Keratinocyte (primary cell): ENCODE measurements around the gene MLF2. TPM values are rescaled to one million over a fixed set of nuclear protein-coding genes. Genes with fewer than 3 reads are reported as not detected.

Experiments
- DNase-seq: peaks from one replicate; pipeline ENCODE4 v3.0.0-alpha.2; 2011; ENCODE audit warnings: low read depth, missing footprints, low spot score
- FAIRE-seq: peaks from 2 replicates; lab custom pipeline; 2011; peaks lifted over from hg19 to GRCh38; lab: Jason Lieb, UNC
- H2AFZ ChIP-seq: 2 replicates; pipeline ENCODE4 v1.6.0; 2012; ENCODE audit warnings: low read length, control low read depth, inconsistent platforms; ENCODE audit not compliant: control insufficient read depth
- H3K27ac ChIP-seq: 2 replicates; pipeline ENCODE4 v1.5.1; 2011; ENCODE audit warnings: low read length; ENCODE audit not compliant: control insufficient read depth, insufficient read depth
- H3K27me3 ChIP-seq: 3 replicates; pipeline ENCODE4 v1.6.0; 2011; ENCODE audit warnings: low read length; ENCODE audit not compliant: control insufficient read depth, insufficient read depth; ENCODE audit errors: extremely low read depth
- H3K36me3 ChIP-seq, 2 experiments: 2 replicates in 1 of 2; 3 replicates in 1 of 2; pipeline ENCODE4 v1.5.1; 2011; ENCODE audit warnings: low read length in 2 of 2, mild to moderate bottlenecking in 1 of 2; ENCODE audit not compliant: control insufficient read depth in 2 of 2, insufficient read depth in 2 of 2; ENCODE audit errors: extremely low read depth in 1 of 2
- H3K4me1 ChIP-seq: 3 replicates; pipeline ENCODE4 v1.5.1; 2011; ENCODE audit warnings: low read length; ENCODE audit not compliant: control insufficient read depth, insufficient read depth; ENCODE audit errors: extremely low read depth
- H3K4me2 ChIP-seq: 3 replicates; pipeline ENCODE4 v1.6.0; 2011; ENCODE audit warnings: low read depth, low read length; ENCODE audit not compliant: control insufficient read depth, insufficient read depth; ENCODE audit errors: extremely low read depth
- H3K4me3 ChIP-seq, 3 experiments: fragments of 200-600 bp in 1 of 3; sonication (generic) in 1 of 3; 2 replicates in 2 of 3; 3 replicates in 1 of 3; pipeline ENCODE4 v1.5.1; 2011 to 2016; ENCODE audit warnings: low read length in 3 of 3, mild to moderate bottlenecking in 3 of 3, control low read depth in 2 of 3, inconsistent platforms in 1 of 3, low read depth in 1 of 3, mixed read lengths in 1 of 3, mixed run types in 1 of 3, moderate library complexity in 1 of 3; ENCODE audit not compliant: control insufficient read depth in 2 of 3, insufficient read depth in 2 of 3; ENCODE audit errors: extremely low read depth in 1 of 3
- H3K79me2 ChIP-seq: 2 replicates; pipeline ENCODE4 v1.6.0; 2012; ENCODE audit warnings: low read length; ENCODE audit not compliant: control insufficient read depth, insufficient read depth
- H3K9ac ChIP-seq: 3 replicates; pipeline ENCODE4 v1.6.0; 2011; ENCODE audit warnings: low read length; ENCODE audit not compliant: control insufficient read depth, insufficient read depth; ENCODE audit errors: extremely low read depth
- H3K9me1 ChIP-seq: 3 replicates; pipeline ENCODE4 v1.6.0; 2011; ENCODE audit warnings: low read length; ENCODE audit not compliant: control insufficient read depth, insufficient read depth; ENCODE audit errors: extremely low read depth
- H3K9me3 ChIP-seq: 2 replicates; pipeline ENCODE4 v1.5.1; 2012; ENCODE audit warnings: low read depth, low read length; ENCODE audit not compliant: control insufficient read depth
- H4K20me1 ChIP-seq: 3 replicates; pipeline ENCODE4 v1.6.0; 2011; ENCODE audit warnings: low read length; ENCODE audit not compliant: control insufficient read depth, insufficient read depth; ENCODE audit errors: extremely low read depth
- CTCF ChIP-seq, 3 experiments: IDR thresholded peaks in 1 of 3; conservative IDR thresholded peaks in 1 of 3; optimal IDR thresholded peaks in 1 of 3; 2 replicates in 2 of 3; 3 replicates in 1 of 3; pipeline versions ENCODE3 to v1.5.1; 2011; ENCODE audit warnings: low read length in 3 of 3, mild to moderate bottlenecking in 3 of 3, moderate library complexity in 2 of 3, control low read depth in 1 of 3, inconsistent platforms in 1 of 3; ENCODE audit not compliant: insufficient read depth in 2 of 3; ENCODE audit errors: extremely low read depth in 1 of 3
- EZH2 ChIP-seq: IDR thresholded peaks from one replicate; pipeline ENCODE4 v1.6.1; 2012; ENCODE audit warnings: inconsistent platforms, mild to moderate bottlenecking, low read length, moderate library complexity
- dilution Hi-C: fragments of 300-500 bp; cut with MboI; formaldehyde crosslinking; loops from one replicate; pipeline ENCODE4 v1.7.0; 2020; ENCODE audit warnings: low sequenced_read_pairs; ENCODE audit not compliant: extremely low pct_ligation_motif_present
- polyA plus RNA-seq, 5 experiments: library from polyadenylated mRNA; depleted of rRNA in 3 of 5; stranded (reverse) in 3 of 5; stranded (forward) in 1 of 5; unstranded in 1 of 5; fragments of >200 nt; gene quantifications; 1 replicate in 1 of 5; 2 replicates in 3 of 5; 3 replicates in 1 of 5; pipeline versions ENCODE4 v1.2.1 to v1.2.3, GENCODE V29; 2011 to 2012; ENCODE audit warnings: missing spikeins in 2 of 5, low read depth in 1 of 5, low replicate concordance in 1 of 5

The MLF2 gene
- polyA plus RNA-seq, 1 donor (not counting 4 experiments of a cell fraction or from before 2014, with no cell fraction given), result 317 TPM

- Histone ChIP-seq H3K9me1 (no peaks in the 10 kb centered on the region), H2AFZ (no peak overlapping the region), H4K20me1 (no peaks in the 10 kb centered on the region), H3K79me2 (no peaks in the 10 kb centered on the region), H3K9ac (no peak overlapping the region), H3K27me3 (peaks cover 14% of the 10 kb centered on the region), H3K4me2 (no peak overlapping the region), H3K27ac (no peak overlapping the region), H3K36me3 (no peaks in the 10 kb centered on the region), H3K9me3 (no peaks in the 10 kb centered on the region), H3K4me3 (no peak overlapping the region), H3K4me1 (no peaks in the 10 kb centered on the region)
- DNase-seq, result no peak
- TF ChIP-seq EZH2, result no peak
- TF ChIP-seq CTCF (optimal IDR thresholded peaks at IDR 0.05 in 1 of 3, IDR thresholded peaks at IDR 0.05 in 1 of 3, conservative IDR thresholded peaks at IDR 0.05 in 1 of 3; ENCODE audit: extremely low read depth in 1 of 3, insufficient read depth in 2 of 3, low read length in 3 of 3), result no peak
- no peak for FAIRE-seq
- dilution Hi-C loops, result no loop called here
Measured at GRCh38 chr12:6787309-6787708, 34.4 kb upstream of the MLF2 start.

DNA sequence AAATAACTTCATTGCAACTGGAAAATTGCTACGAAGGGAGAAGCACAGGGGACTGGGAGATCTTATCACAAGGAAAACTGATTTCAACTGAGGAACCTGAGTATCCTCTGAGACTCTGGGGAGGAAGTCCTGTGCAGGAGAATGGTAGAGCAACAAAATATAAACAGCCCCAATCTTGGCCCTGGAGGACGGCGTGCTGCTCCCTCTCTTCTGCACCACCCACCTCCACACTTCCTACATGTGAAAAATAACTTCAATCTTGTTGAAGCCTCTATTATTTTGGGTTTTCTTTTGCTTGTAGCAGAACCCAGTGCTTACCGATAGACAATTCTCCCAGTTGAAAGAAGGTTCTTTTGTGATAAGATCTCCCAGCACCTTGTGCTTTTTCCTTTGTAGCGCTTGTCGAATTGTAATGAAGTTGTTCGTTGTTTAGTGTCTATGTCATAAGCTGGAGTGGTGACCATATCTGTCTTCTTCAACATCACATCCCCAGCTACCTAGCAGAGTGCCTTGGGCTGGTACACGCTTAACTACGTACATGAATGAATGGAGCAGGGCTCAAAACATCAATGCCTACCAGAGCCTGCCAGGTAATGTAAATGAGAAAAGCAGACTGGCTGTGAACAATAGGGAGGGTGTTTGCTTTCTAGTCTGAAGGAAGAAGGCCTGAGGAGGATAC, 33.6 kb upstream of the MLF2 start:
- H2AFZ ChIP-seq, result no peak overlapping the region
- H3K4me1 ChIP-seq, result no peaks in the 10 kb centered on the region
- no peak overlapping the region for H3K4me3 ChIP-seq
- TF ChIP-seq EZH2 (no peak), CTCF (optimal IDR thresholded peaks at IDR 0.05 in 1 of 3, IDR thresholded peaks at IDR 0.05 in 1 of 3, conservative IDR thresholded peaks at IDR 0.05 in 1 of 3; ENCODE audit: extremely low read depth in 1 of 3, insufficient read depth in 2 of 3, low read length in 3 of 3) (no peak)
- dilution Hi-C loops, result no loop called here
- no peaks in the 10 kb centered on the region for H3K9me1 ChIP-seq
- H3K9ac ChIP-seq, result no peak overlapping the region
- no peaks in the 10 kb centered on the region for H3K9me3 ChIP-seq
- FAIRE-seq, result no peak
- H4K20me1 ChIP-seq, result no peaks in the 10 kb centered on the region
- no peak overlapping the region for H3K27ac ChIP-seq
- H3K27me3 ChIP-seq, result peaks cover 9% of the 10 kb centered on the region
- DNase-seq, result no peak
- H3K4me2 ChIP-seq, result no peak overlapping the region
- H3K36me3 ChIP-seq, result no peaks in the 10 kb centered on the region
- H3K79me2 ChIP-seq, result no peaks in the 10 kb centered on the region
